HG02610 (cell line): ENCODE results near the gene DAB1.

Experiments used
- ATAC-seq: cut with Tn5 transposase; IDR thresholded peaks from one replicate; pipeline ENCODE4 v1.9.1; 2021; ENCODE audit warnings: mild to moderate bottlenecking, moderate library complexity; ENCODE audit not compliant: unreplicated experiment

The DAB1 gene

DNA sequence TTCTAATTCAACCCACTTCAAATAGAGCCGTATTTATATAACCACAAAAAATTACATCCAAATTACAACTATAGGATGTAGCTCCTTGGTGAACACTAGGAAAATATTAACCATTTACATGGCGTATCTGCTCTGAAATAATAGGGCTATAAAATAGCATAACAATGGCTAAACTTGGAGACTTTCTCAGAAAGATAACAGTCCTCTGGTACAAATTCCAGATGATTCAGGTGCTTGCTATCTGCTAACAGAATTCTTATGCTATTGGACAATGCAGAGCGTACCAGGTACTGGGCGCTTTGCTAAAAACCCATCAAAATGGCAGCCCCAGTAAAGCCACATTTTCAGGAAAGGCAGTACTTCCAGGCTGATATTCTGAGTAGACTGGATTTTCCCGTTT, 248.4 kb downstream of the DAB1 start:
- no peak for ATAC-seq

GRCh38 chr1:57172040-57172439, 251.8 kb downstream of the DAB1 start:
- no peak for ATAC-seq

DNA sequence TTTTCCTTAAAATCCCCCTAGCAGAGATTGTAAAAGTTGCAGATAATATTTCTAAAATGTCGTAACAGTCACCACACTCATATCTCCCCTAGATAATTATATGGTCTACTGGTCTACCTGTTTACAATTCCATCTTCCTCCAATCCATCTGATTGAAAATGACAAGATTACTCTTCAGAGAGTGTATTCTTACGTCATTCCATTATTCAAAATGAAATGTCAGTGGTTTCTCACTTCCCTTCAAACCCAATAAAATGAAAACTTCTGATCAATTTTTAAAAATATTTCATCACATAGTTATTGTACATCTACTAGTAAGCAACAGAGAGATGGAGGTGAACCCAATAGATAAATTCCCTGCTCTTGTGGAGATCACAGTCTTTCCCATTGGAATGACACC, 255.9 kb downstream of the DAB1 start:
- ATAC-seq: peak; percentile 52

DNA sequence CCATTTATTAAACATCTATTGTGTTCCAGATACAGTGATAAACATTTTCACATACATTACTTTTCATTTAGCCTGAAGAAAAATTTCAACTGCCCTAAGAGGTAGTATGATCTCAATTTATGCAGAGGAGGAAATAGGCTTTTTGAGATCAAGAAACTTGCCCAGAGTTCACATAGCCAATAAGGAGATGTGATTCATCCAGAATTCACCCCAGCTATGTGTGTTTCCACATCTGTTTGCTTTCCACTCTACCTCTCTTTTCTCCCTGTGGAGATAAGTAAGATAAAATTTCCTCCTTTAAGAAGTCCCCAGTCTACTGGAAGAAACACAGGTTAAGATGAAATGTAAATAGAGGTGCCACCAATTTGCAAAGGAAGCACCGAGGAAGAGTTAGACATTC, 258.3 kb downstream of the DAB1 start:
- no peak for ATAC-seq

DNA sequence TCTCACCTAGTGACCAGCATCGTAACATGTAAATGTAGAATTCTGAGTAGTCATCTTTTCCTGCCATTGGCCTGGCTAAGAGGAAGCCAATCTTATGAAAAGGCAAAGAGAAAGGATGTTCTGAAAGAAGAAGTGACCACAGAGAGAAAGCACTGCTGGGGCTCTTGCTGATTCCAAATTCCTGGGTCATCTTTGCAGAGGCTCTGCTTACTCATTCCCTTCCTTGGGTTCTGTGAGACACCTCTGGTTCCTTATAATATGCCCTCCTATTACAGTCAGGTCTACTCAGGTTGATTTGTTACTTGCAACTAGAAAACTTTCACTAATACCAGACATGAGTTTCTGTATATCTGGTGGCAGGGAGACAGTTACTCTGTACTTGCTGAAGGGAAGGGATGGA, 259.3 kb downstream of the DAB1 start:
- ATAC-seq: no peak

DNA sequence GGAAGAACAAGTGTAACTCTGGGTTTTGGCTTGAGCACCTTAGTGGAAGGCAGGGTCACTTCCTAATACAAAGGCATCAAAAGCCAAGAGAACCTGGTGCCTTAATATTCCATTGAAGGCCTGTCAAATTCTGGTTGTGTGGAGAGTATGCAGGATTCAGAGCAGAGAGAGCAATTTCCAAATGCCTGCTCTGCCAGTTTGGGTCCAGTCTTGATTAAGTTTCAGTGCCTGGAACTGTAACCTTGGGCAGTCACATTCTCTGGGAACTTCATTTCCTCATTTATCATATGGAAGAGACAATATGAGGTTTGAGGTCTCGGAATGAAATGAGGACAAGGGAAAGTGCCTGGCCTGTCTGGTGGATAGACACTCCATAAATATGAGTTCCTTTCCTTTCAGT, 260.1 kb downstream of the DAB1 start:
- no peak for ATAC-seq

GRCh38 chr1:57163325-57163724, 260.5 kb downstream of the DAB1 start:
- no peak for ATAC-seq

DNA sequence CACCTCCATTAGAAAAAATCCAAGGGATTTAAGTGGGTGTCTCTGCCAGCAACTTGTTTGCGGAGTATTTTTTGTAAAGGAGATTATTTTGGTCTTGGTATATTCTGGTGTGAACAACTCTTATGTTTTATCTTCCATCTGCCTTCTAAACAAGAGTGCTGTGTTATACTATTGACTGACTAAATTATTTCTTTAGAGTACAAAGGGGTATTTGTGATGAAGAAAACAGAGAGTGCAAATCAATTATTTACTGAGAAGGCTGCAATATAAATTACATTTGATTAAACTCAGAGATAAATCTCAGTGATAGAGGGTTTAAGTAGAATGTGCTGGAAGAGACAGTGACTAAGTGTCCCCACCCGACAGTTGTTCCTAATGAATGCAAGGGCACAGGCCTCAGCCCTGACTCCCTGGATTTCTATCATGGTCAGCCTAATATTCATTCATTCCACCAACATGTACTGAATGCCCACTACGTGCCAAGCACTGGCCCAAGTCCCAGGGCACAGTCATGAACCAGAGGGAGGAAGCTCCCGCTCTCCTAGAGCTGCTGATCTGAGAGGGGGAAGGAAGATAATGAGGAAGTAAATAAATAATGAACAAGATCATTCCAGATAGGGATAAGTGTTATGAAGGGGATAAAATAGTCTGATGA, 261.1 kb downstream of the DAB1 start:
- no peak for ATAC-seq

DNA sequence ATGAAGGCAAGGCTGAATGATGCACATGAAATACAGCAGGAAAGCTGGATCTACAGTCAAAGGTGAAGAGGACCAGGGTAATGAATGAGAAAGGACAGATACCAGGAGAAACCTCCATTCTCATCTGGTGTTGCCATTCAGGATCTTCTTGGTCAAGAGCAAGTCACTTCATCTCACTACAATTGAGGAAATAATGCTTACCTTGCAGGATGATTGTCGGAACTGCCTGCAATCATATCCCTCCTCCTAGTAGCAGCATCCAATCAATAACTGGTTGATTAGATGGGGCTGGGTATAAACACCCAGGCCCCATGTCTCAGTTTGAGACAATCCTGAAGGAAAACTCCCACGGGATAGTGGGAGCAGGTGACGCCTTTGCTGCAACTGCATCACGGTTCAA, 263.3 kb downstream of the DAB1 start:
- no peak for ATAC-seq

DNA sequence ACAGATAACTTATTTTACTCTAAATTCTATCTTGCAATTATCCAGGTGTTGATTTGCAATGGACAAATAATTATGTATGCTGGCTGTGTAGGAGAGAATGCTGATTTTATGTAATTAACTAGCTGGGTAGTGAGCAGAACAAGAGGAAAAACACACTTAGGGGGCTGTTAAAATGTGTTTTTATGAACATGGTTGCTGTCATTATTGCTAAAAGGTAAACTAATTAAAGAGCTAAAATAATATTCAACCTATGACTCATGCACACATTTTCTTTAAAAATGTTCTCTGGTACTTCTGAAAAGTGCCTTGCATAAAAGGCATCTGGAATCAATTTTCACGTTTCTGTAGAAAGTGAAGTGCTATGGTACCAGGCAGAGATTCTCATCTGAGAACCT, 265.3 kb downstream of the DAB1 start:
- no peak for ATAC-seq

DNA sequence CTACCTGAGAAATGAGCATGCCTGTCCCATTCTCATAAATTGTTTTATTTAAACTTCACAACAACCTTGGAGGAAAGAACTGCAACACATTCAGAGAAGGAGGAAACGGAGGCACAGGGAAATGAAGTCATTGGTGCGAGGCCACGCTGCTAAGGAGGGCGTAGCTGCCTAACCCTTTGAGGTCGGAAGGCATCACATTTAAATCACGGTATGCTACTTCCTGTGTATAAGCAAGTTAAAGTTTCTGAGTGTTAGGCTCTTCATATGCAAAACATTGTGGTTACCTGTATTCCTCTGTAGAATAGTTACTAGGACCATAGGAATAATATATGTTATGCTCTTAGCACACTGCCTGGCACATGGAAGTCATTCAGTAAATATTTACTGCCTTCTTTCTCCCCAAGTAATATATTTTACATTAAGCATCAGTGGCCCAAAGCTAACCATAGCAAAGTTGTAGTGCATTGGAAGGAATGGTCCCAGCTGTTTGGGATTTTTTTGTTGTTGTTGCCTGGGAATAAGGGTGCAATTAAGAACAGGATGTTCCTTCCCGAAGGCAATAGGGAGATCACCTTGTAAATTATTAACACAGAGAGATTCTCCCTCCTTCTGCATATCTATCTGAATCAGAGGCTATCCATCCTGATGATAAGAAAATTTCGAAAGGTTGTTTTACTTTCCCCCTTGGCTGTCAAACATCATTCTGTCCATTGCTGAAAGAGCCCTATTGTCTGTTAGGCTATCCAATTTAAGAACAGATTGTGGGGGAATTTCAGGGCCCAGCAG, 265.8 kb downstream of the DAB1 start:
- ATAC-seq: no peak

DNA sequence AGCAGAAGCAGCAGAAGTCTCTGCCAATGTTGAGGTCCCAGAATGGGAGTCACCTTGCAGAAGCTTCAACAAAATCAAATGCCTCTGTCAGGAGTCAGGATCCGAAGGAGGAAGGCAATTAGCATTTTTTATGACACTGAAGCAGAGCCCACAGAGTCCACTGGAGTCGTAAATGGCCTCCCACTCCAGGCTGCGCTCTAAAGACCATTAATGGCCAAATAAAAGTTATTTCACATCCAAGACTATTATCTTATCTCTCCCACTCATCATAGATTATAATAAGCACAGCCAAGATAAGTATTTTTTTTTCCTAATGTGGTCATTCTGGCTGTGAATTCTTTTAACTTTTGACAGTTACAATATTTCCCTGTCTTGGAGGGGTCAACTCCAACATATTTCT, 267.0 kb downstream of the DAB1 start:
- no peak for ATAC-seq

- ATAC-seq: no peak
Measured at GRCh38 chr1:57146100-57146499, 277.8 kb downstream of the DAB1 start.

GRCh38 chr1:57142999-57143398, 280.9 kb downstream of the DAB1 start:
- no peak for ATAC-seq

- no peak for ATAC-seq
Measured at GRCh38 chr1:57142169-57142568, 281.7 kb downstream of the DAB1 start.

GRCh38 chr1:57138432-57139078, 285.3 kb downstream of the DAB1 start:
- no peak for ATAC-seq

DNA sequence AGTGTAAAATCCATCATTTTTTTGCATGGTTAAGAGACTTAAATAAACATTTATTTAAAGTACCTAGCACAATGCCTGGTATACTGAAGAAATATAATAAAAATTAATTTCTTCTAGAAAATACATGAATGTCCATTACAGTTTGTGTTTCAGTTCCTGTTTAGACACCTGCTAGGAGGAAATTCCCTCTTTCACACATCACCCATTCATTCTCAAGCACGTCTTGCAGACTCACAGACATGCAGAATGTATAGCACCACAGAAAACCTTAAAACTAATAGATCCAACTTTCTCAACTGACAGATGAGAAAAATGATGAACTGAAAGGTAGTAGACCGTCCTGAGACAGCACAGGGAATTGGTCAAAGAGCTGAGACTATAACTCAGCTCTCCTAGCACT, 285.9 kb downstream of the DAB1 start:
- ATAC-seq: peak; percentile 71

DNA sequence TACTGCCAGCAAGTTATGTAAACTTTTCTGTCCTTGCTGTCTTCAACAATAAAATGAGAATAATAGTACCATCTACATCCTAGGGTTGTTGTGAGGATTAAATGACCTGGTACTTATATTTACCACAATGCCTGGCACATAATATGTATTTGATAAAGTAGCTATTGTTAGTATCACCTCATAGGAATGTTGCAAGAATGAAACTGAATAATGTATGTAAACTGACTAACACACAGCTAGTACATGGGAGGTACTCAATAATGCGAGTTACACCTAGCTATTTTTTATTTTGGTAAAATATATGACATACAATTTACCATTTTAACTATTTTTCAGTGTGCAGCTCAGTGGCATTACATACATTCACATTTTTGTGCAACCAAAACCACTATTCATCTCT, 289.1 kb downstream of the DAB1 start:
- no peak for ATAC-seq

- ATAC-seq: no peak
Measured at GRCh38 chr1:57133686-57134085, 290.2 kb downstream of the DAB1 start.

GRCh38 chr1:57132993-57133622, 290.8 kb downstream of the DAB1 start:
- no peak for ATAC-seq

- ATAC-seq: no peak
Measured at GRCh38 chr1:57131701-57132394, 292.0 kb downstream of the DAB1 start.
